Thyroid gland (tissue), 4 donors: ENCODE data around the gene GPC6.

Experiments
- CTCF ChIP-seq, 6 experiments: fragments of 200-600 bp in 3 of 6; fragments of 450-650 bp in 3 of 6; sonication (generic) in 3 of 6; IDR thresholded peaks; one replicate each; pipeline ENCODE4 v1.5.1; 2016 to 2019; ENCODE audit warnings: antibody characterized with exemption in 6 of 6, mild to moderate bottlenecking in 2 of 6, inconsistent platforms in 1 of 6, moderate library complexity in 1 of 6
- POLR2A ChIP-seq, 2 donors: fragments of 450-650 bp; IDR thresholded peaks; one replicate each; pipeline ENCODE4 v1.6.1; 2017; ENCODE audit warnings: antibody characterized with exemption in 2 of 2, mild to moderate bottlenecking in 2 of 2, moderate library complexity in 1 of 2

GRCh38 chr13:93409816-93410215, 183.2 kb downstream of the GPC6 start:
- TF ChIP-seq POLR2A (IDR thresholded peaks at IDR 0.05) (no peak), CTCF (IDR thresholded peaks at IDR 0.05) (no peak)
